HG02852 (cell line): ENCODE data around the gene WDR75.
"Not testable (repeated sequence)": the region's sequence is repeated elsewhere in the genome, so short reads cannot be mapped to it uniquely, and the experiment has no call there.

Experiments used
- ATAC-seq: cut with Tn5 transposase; IDR thresholded peaks from one replicate; pipeline ENCODE4 v1.9.1; 2021; ENCODE audit warnings: mild to moderate bottlenecking, moderate library complexity; ENCODE audit not compliant: unreplicated experiment

WDR75 gene

GRCh38 chr2:189440644-189440946 lies 679 bp upstream of the WDR75 start:
- ATAC-seq: peak; percentile 30

- ATAC-seq: no peak
Measured at GRCh38 chr2:189441709-189442074, 418 bp downstream of the WDR75 start.

- ATAC-seq: no peak
Measured at GRCh38 chr2:189442468-189442867, 1.2 kb downstream of the WDR75 start.

GRCh38 chr2:189444322-189444721 lies 3.0 kb downstream of the WDR75 start:
- peak; percentile 32 for ATAC-seq

GRCh38 chr2:189446780-189447179 lies 5.5 kb downstream of the WDR75 start:
- no peak for ATAC-seq

GRCh38 chr2:189454009-189454408 lies 12.7 kb downstream of the WDR75 start:
- no peak for ATAC-seq

- ATAC-seq: no peak
Measured at GRCh38 chr2:189465076-189465475, 23.8 kb downstream of the WDR75 start.

GRCh38 chr2:189465478-189465877 lies 24.2 kb downstream of the WDR75 start:
- ATAC-seq: no peak

- ATAC-seq: no peak
Measured at GRCh38 chr2:189466046-189466445, 24.8 kb downstream of the WDR75 start.

- peak; percentile 43 for ATAC-seq
Measured at GRCh38 chr2:189466656-189467055, 25.4 kb downstream of the WDR75 start.

GRCh38 chr2:189467160-189467559 lies 25.9 kb downstream of the WDR75 start:
- ATAC-seq: no peak

GRCh38 chr2:189467593-189467992 lies 26.3 kb downstream of the WDR75 start:
- no peak for ATAC-seq

- ATAC-seq: no peak
Measured at GRCh38 chr2:189474526-189474925, 33.3 kb downstream of the WDR75 start.

GRCh38 chr2:189477756-189478155 lies 36.5 kb downstream of the WDR75 start:
- ATAC-seq: no peak

GRCh38 chr2:189478289-189478688 lies 37.0 kb downstream of the WDR75 start:
- not testable (repeated sequence) for ATAC-seq

- ATAC-seq: no peak
Measured at GRCh38 chr2:189481071-189481470, 39.8 kb downstream of the WDR75 start.

GRCh38 chr2:189483571-189483970 lies 42.3 kb downstream of the WDR75 start:
- ATAC-seq: no peak

- ATAC-seq: no peak
Measured at GRCh38 chr2:189483980-189484740, 42.9 kb downstream of the WDR75 start.

- ATAC-seq: no peak
Measured at GRCh38 chr2:189485146-189485545, 43.9 kb downstream of the WDR75 start.

GRCh38 chr2:189486237-189486770 lies 45.0 kb downstream of the WDR75 start:
- ATAC-seq: no peak

- no peak for ATAC-seq
Measured at GRCh38 chr2:189487283-189488007, 46.2 kb downstream of the WDR75 start.

- ATAC-seq: no peak
Measured at GRCh38 chr2:189488008-189488310, 46.7 kb downstream of the WDR75 start.

- ATAC-seq: no peak
Measured at GRCh38 chr2:189492451-189492850, 51.2 kb downstream of the WDR75 start.
